Adipocyte (in vitro differentiated cells): Measurements from ENCODE around the gene PIM3.
"Not testable (repeated sequence)": the region's sequence is repeated elsewhere in the genome, so short reads cannot be mapped to it uniquely, and the experiment has no call there.

Source experiments
- DNase-seq: peaks from one replicate; pipeline ENCODE4 v3.0.0-alpha.2; 2015; ENCODE audit warnings: low read depth
- H3K27me3 ChIP-seq: replicated peaks from 2 replicates; pipeline ENCODE4 v1.7.0; 2013; ENCODE audit warnings: mild to moderate bottlenecking, low read length, moderate library complexity; ENCODE audit not compliant: control insufficient read depth, insufficient read depth
- H3K36me3 ChIP-seq: 2 replicates; pipeline ENCODE4 v1.7.0; 2013; ENCODE audit warnings: low read length, mild to moderate bottlenecking, moderate library complexity; ENCODE audit not compliant: control insufficient read depth, insufficient read depth, severe bottlenecking
- H3K4me1 ChIP-seq: 2 replicates; pipeline ENCODE4 v1.7.0; 2013; ENCODE audit warnings: mild to moderate bottlenecking, low read length, moderate library complexity; ENCODE audit not compliant: control insufficient read depth, insufficient read depth
- H3K4me3 ChIP-seq: 2 replicates; pipeline ENCODE4 v1.7.0; 2013; ENCODE audit warnings: mild to moderate bottlenecking, low read length, moderate library complexity
- H3K9ac ChIP-seq: 2 replicates; pipeline ENCODE4 v1.7.0; 2013; ENCODE audit warnings: mild to moderate bottlenecking, low read length, moderate library complexity
- H3K9me3 ChIP-seq: 2 replicates; pipeline ENCODE4 v1.7.0; 2013; ENCODE audit warnings: mild to moderate bottlenecking, low read length, moderate library complexity; ENCODE audit not compliant: control insufficient read depth

The PIM3 gene

DNA sequence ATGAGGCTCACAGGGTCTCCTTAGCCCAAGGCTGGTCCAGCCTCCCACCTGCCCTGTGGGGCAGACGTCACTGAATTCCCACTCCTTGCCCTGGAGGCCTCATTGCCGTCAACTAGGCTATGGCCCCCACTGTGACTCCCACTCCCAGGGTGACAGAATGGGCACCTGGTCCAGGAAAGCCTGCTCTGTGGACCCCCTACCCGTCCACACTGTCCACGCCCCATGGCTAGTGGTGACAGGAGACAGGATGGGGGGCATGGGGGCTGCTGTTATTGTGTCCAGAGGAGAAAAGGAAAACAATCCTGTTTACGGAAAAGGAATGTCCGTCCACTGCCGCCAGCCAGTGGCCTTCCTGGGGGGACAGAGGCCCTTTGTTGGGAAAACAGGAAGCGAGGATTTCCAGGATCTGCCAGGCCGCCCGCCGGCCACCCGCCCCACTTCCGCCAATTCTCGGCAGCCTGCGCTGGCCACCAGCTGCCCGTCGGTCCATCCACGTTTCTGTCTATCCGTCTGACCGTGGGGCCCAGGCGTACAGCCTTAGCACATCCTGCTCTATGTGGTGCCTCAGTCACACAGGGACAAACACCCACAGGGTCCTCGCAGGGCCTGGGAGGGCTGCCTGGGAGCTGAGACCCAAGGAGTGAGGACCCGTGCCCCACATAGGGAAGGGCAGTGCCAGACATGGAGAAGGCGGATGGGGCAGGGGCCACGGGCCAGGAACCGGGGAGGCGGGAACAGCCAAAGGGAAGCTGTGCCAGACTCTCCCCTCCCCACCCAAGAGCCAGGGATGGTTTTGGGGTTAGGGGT, 22.6 kb upstream of the PIM3 start:
- H3K27me3 ChIP-seq = no peaks in the 10 kb centered on the region
- H3K36me3 ChIP-seq = no peaks in the 10 kb centered on the region
- DNase-seq = no peak
- H3K4me3 ChIP-seq = no peak overlapping the region
- H3K9ac ChIP-seq = no peak overlapping the region
- peaks cover 23% of the 10 kb centered on the region for H3K4me1 ChIP-seq
- H3K9me3 ChIP-seq = no peaks in the 10 kb centered on the region

DNA sequence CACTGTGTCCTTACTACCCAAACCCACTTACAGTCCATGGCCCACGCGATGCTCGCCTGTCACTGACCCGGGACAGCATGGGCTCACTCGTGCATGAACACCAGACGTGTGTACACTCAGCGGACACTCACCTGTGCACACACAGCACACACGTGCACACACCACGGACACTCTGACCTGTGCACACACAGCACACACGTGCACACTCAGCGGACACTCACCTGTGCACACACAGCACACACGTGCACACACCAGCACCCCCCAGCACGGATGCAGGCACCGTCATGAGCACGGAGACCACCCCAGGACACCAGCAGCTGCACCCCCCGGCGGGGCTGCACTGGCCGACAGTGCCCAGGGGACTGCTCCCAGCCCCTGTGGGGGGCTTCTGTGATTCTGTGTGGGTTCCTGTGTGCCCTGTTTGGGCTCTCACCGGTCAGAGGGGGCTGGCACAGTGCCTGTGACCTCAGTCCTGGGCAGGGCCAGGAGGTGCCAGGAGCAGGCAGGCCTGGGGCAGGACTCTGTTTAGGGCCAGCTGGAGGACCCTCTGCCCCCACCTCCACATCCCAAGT, 21.9 kb upstream of the PIM3 start:
- peaks cover 16% of the 10 kb centered on the region for H3K4me1 ChIP-seq

DNA sequence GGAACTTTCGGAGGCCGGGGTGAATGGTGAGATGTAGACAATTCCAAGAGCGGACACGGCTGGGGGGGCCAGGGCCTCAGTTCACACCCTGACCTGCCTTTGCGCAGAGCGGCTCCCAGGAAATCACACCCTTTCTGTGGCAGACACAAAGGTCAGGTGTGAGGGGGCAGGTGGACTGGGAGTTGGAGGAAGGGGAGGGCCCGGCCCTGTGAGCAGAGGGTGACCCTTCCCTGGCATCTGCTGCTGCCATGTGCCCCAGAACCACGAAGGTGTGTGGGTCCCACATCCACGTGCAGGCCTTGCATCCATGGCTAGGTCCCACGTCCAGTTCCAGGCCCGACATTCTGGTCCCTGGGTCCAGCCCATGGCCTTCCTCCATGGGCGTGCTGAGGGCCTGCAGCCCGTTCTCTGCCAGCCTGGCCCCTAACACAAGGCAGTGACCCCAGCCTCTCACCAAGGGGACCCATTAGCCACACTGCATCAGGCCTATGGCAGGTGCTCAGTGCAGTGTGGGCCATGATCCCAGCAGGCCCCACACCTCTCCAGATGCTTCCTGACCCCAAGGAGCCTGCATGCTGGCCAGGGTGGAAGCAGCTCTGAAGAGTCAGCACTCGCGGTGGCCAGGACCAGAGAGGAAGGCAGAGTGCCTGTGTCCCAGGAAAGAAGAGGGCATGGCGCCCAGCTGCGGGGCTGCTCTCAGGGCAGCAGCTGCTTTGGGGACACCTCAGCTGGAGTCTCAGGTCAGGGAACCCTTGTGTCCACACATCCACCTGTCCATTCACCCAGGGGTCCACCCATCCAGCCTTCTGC, 18.9 kb upstream of the PIM3 start:
- H3K27me3 ChIP-seq = no peaks in the 10 kb centered on the region
- no peak overlapping the region for H3K9ac ChIP-seq
- H3K4me1 ChIP-seq = no peaks in the 10 kb centered on the region
- no peak for DNase-seq
- no peaks in the 10 kb centered on the region for H3K36me3 ChIP-seq
- no peak overlapping the region for H3K4me3 ChIP-seq
- no peaks in the 10 kb centered on the region for H3K9me3 ChIP-seq

More for the DNA sequence above, 21.9 kb upstream of the PIM3 start:
- no peak for DNase-seq
- H3K4me3 ChIP-seq = no peak overlapping the region
- H3K36me3 ChIP-seq = no peaks in the 10 kb centered on the region
- no peaks in the 10 kb centered on the region for H3K27me3 ChIP-seq
- H3K9me3 ChIP-seq = no peaks in the 10 kb centered on the region
- no peak overlapping the region for H3K9ac ChIP-seq

DNA sequence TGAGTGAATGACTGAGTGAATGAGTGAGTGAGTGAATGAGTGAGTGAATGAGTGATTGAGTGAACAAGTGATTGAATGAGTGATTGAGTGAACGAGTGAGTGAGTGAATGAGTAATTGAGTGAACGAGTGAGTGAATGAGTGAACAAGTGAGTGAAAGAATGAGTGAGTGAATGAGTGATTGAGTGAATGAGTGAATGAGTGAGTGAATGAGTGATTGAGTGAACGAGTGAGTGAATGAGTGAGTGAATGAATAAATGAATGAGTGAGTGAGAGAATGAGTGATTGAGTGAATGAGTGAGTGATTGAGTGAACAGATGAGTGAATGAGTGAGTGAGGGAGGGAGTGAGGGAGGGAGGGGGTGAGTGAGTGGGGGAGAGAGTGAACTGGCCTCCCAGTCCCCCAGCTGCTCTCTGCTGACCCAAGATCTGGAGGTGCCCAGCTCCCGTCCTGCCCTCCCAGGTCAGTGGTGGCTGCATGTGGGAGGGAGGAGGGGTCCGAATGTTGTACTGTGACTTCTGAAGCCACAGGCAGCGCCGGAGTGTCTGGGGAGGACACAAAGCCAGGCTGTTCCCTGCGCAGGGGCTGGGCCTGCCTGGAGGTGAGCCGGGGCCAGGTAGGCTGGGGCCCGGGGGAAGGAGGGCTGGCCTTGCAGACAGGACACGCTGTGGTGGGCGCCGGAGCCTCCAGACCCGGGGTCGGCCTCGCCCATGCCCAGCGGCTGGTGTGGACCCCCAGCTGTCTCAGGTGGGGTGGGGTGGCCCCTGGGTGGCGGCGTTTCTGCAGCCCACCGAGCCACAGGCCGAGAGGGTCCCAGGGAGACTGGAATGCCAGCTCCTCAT, 17.8 kb upstream of the PIM3 start:
- H3K4me3 ChIP-seq = no peak overlapping the region
- no peaks in the 10 kb centered on the region for H3K36me3 ChIP-seq
- no peaks in the 10 kb centered on the region for H3K4me1 ChIP-seq
- H3K9ac ChIP-seq = no peak overlapping the region
- H3K9me3 ChIP-seq = no peaks in the 10 kb centered on the region
- DNase-seq = no peak
- H3K27me3 ChIP-seq = no peaks in the 10 kb centered on the region

DNA sequence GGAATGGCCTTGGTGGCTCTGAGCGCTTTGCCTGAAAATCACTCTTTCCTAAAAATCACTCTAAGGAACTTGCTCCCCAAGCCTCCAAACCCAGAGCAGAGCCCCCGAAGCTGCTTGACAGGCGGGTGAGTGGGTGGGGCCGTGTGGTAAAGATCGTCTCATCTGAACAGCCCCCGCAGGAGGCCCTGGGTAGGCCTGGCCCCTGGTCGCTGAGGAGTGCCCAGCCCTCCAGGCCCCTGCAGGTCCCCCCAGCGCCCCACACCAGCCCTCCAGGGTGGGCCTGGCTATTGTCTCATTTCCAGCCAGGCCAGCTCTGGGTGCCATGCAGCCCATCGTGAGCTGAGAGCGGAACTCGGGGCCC, 17.2 kb upstream of the PIM3 start:
- Histone ChIP-seq H3K9me3 (no peaks in the 10 kb centered on the region), H3K27me3 (no peaks in the 10 kb centered on the region), H3K4me1 (no peaks in the 10 kb centered on the region), H3K36me3 (no peaks in the 10 kb centered on the region), H3K9ac (no peak overlapping the region), H3K4me3 (no peak overlapping the region)
- DNase-seq = no peak

DNA sequence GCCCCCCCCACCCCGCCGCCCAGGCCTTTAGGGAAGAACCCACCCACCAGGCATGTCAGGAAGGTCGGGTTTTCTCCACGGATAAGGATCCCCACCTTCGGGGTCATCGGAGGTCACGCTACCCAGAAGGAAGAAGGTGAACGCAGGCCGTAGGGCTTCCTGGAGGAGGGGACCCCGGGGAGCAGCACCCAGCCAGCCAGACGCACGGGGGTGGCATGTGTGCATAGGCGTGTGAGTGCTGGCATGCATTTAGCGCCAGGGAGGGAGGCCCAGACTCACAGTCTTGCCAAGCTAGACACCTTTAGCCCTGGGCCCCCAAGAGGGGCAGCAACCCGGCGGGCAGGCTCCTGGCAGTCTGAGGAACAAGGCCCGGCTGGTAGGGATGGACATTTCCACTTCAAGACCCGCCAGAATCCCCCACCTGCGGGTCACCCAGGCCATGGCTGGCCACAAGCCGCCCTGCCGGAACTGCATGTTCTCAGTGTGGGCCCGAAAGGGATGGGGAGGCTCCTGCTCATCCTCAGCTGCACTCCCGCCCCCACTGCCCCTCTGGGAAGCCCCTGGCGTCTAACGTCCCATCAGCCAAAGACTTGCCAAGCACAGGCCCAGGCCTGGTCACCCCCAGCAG, 16.7 kb upstream of the PIM3 start:
- Histone ChIP-seq H3K4me1 (no peaks in the 10 kb centered on the region), H3K27me3 (no peaks in the 10 kb centered on the region), H3K36me3 (no peaks in the 10 kb centered on the region), H3K9ac (no peak overlapping the region), H3K4me3 (no peak overlapping the region), H3K9me3 (no peaks in the 10 kb centered on the region)
- DNase-seq = no peak

DNA sequence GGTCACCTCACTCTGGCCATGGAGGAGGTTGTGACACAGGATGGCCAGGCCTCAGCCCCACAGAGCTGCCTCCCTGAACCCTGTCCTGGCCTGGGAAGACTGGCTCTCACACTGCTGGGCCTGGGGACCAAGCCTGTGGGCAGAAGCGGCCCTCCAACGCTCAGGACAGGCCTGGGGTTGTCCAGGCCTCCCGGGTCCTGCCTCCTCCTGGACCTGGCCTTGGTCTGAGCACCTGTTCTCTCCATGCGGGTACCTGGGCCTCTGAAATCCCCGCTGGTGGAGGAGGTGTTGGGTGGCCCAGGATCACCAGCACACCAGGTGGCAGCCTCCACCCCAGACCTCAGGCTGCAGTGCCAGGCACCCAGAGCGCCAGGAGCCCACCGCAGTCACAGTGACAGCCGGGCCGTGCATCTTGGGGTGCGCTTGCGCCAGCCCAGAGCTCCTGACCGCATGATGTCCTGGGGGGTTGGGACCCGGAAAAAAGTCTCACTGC, 16.1 kb upstream of the PIM3 start:
- no peak for DNase-seq
- no peak overlapping the region for H3K9ac ChIP-seq
- no peaks in the 10 kb centered on the region for H3K4me1 ChIP-seq
- H3K27me3 ChIP-seq = no peaks in the 10 kb centered on the region
- H3K9me3 ChIP-seq = no peaks in the 10 kb centered on the region
- H3K4me3 ChIP-seq = no peak overlapping the region
- no peaks in the 10 kb centered on the region for H3K36me3 ChIP-seq

DNA sequence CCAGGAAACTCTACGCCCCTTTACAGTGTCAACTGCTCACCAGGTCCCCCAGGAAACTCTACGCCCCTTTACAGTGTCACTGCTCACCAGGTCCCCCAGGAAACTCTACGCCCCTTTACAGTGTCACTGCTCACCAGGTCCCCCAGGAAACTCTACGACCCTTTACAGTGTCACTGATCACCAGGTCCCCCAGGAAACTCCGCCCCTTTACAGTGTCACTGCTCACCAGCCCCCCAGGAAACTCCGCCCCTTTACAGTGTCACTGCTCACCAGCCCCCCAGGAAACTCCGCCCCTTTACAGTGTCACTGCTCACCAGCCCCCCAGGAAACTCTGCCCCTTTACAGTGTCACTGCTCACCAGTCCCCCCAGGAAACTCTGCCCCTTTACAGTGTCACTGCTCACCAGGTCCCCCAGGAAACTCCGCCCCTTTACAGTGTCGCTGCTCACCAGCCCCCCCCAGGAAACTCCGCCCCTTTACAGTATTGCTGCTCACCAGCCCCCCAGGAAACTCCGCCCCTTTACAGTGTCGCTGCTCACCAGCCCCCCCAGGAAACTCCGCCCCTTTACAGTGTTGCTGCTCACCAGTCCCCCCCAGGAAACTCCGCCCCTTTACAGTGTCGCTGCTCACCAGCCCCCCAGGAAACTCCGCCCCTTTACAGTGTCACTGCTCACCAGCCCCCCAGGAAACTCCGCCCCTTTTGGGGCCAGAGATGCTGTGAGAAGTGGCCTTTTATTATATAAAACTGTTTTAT, 15.4 kb upstream of the PIM3 start:
- DNase-seq = not testable (repeated sequence)

DNA sequence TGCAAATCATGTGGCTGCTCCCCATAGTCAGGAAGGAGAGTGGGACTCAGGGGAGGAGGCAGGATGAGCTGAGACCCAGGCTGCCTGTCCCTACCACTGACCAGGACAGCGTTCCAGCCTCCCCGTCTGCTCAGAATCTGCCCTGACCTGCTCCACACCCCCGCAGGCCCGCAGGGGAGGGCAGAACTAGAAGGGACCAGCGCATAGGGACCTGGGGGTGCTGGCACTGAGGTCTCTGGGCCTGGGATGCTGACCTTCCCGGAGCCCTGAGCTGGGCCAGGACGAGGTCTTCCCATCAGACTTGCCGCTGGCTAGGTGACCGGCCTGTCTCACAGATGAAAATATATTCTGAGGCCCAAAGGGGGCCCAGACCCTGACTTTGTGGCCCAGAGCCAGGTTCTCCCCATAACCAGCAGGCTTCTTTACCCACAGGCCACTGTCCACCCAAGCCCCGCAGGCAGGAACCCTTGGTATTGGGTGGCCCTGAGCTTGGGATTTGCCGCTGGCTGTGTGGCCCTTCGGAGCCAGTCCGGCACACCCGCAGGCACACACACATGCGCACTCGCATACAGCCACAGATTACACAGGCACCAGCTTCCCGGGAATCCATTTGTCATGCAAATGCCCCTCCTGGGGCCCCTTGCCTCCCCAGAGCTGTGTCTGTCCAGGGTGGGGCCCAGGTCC, 13.8 kb upstream of the PIM3 start:
- peaks cover 2% of the 10 kb centered on the region for H3K4me1 ChIP-seq
- no peak overlapping the region for H3K9ac ChIP-seq
- DNase-seq = no peak
- no peaks in the 10 kb centered on the region for H3K36me3 ChIP-seq
- no peak overlapping the region for H3K4me3 ChIP-seq
- H3K27me3 ChIP-seq = no peaks in the 10 kb centered on the region
- no peaks in the 10 kb centered on the region for H3K9me3 ChIP-seq

More for the DNA sequence above, 15.4 kb upstream of the PIM3 start:
- not testable (repeated sequence) for H3K4me1 ChIP-seq, H3K27me3 ChIP-seq, H3K36me3 ChIP-seq, H3K4me3 ChIP-seq, H3K9me3 ChIP-seq, H3K9ac ChIP-seq

DNA sequence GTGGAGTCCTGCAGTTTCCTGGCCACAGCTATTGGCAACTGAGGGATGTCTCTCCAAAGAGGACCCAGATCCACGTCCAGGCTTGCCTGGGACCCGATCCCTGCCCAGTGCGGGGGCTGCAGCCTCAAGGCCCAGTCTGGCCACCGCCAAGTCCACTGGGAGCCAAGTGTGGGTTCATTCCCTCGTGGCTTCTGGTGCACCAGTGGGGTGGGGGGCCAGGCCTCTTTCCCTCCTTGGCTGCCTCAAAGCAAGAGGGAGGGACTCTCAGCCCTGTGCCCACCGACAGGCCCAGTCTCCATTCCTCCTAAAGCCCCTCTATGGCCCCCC, 13.3 kb upstream of the PIM3 start:
- no peak for DNase-seq
- H3K36me3 ChIP-seq = no peaks in the 10 kb centered on the region
- H3K9ac ChIP-seq = no peak overlapping the region
- no peak overlapping the region for H3K4me3 ChIP-seq
- no peaks in the 10 kb centered on the region for H3K9me3 ChIP-seq
- peaks cover 7% of the 10 kb centered on the region for H3K4me1 ChIP-seq
- no peaks in the 10 kb centered on the region for H3K27me3 ChIP-seq
